Measurements from ENCODE around the gene ATP10A. TPM values are rescaled to one million over a fixed set of nuclear protein-coding genes. Genes with fewer than 3 reads are reported as not detected.

The ATP10A gene
- total RNA-seq, 1 experiment from 2014 or later = 3.9 TPM

DNA sequence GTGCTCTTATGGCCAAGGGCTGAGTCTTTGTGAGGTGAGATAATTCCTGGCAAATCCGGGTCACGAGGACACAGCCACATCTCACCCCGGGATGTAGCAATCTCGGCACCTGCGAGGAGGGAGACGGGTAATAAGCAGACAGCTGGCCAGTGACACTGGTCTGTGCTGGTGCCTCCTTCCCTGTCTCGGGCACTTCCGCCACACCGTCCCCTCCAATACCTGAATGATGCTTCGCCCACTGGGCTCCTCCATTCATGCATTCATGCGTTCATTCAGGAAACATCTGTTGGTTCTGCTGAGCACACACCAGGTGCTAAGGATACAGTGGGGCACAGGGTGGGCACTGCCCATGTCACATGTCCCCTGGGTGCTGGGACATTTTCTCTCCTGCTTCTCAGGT, 60.1 kb downstream of the ATP10A start:
- DNase-seq = peak; percentile 20
- no peak overlapping the region for H3K23ac ChIP-seq (ENCODE audit: insufficient read length, low read depth, low read length)
- no peak overlapping the region for H3K9ac ChIP-seq (ENCODE audit: extremely low read depth, insufficient read length, low read length)
- no peak overlapping the region for H4K91ac ChIP-seq (ENCODE audit: insufficient read length, low read depth, low read length)
- WGBS (ENCODE audit: extremely low coverage, insufficient read length, low lambda C conversion rate) = no CpG with 5 or more reads among the region's 11 CpGs
- no peak overlapping the region for H3K18ac ChIP-seq (ENCODE audit: insufficient read length, low read depth, low read length)
- Mint-ChIP-seq H3K27me3 (ENCODE audit: low read depth) (no peaks in the 10 kb centered on the region), H3K4me3 (no peak overlapping the region), H3K4me1 (peaks cover 14 to 36% of the 10 kb centered on the region in 2 experiments), H3K27ac (no peak overlapping the region), H3K36me3 (ENCODE audit: insufficient read depth in 1 of 3, low read depth in 3 of 3) (no peaks in the 10 kb centered on the region; a peak in 1 of 7 replicates), H3K9me3 (no peaks in the 10 kb centered on the region; a peak in 1 of 5 replicates)
- no peaks in the 10 kb centered on the region for H3K79me2 ChIP-seq (ENCODE audit: insufficient read depth, low read length)
- no peaks in the 10 kb centered on the region for H3K23me2 ChIP-seq (ENCODE audit: insufficient read length, low read depth, low read length, poor library complexity, severe bottlenecking)
- H4K20me1 ChIP-seq (ENCODE audit: control insufficient read depth, insufficient read depth, insufficient read length) = no peaks in the 10 kb centered on the region
- no peaks in the 10 kb centered on the region for H3K9me3 ChIP-seq (ENCODE audit: control insufficient read depth, low read depth, low read length)
- no peak overlapping the region for H2AFZ ChIP-seq (ENCODE audit: low read length)
- H4K8ac ChIP-seq (replicated peaks; ENCODE audit: insufficient read length, low read depth, low read length) = no peak overlapping the region
- H3K14ac ChIP-seq (ENCODE audit: insufficient read depth, low read length) = no peak overlapping the region
- no peak overlapping the region for H3K27ac ChIP-seq (ENCODE audit: insufficient read length, low read depth, low read length)
- H4K5ac ChIP-seq (ENCODE audit: insufficient read length, low read depth, low read length) = no peak overlapping the region
- H2BK20ac ChIP-seq (ENCODE audit: low read depth, low read length, poor library complexity, severe bottlenecking) = no peak overlapping the region
- H3K4ac ChIP-seq (ENCODE audit: low read depth, low read length) = no peak overlapping the region
- no peak overlapping the region for H2BK12ac ChIP-seq (ENCODE audit: insufficient read length, low read depth, low read length)
- no peak overlapping the region for H3T11ph ChIP-seq (ENCODE audit: low read length)
- H3K4me2 ChIP-seq (ENCODE audit: insufficient read depth, insufficient read length, low read length) = no peak overlapping the region
- TF ChIP-seq, protein P1, sequence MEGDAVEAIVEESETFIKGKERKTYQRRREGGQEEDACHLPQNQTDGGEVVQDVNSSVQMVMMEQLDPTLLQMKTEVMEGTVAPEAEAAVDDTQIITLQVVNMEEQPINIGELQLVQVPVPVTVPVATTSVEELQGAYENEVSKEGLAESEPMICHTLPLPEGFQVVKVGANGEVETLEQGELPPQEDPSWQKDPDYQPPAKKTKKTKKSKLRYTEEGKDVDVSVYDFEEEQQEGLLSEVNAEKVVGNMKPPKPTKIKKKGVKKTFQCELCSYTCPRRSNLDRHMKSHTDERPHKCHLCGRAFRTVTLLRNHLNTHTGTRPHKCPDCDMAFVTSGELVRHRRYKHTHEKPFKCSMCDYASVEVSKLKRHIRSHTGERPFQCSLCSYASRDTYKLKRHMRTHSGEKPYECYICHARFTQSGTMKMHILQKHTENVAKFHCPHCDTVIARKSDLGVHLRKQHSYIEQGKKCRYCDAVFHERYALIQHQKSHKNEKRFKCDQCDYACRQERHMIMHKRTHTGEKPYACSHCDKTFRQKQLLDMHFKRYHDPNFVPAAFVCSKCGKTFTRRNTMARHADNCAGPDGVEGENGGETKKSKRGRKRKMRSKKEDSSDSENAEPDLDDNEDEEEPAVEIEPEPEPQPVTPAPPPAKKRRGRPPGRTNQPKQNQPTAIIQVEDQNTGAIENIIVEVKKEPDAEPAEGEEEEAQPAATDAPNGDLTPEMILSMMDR (conservative IDR thresholded peaks at IDR 0.05) = no peak
- H2AK5ac ChIP-seq (ENCODE audit: insufficient read length, low read length) = no peak overlapping the region
- H3K4me1 ChIP-seq (ENCODE audit: insufficient read depth, low read length) = no peaks in the 10 kb centered on the region; the same call in 1 of the 2 replicates
- no peaks in the 10 kb centered on the region for H3K27me3 ChIP-seq (ENCODE audit: insufficient read depth, low read length)
- no peak overlapping the region for H2BK120ac ChIP-seq (ENCODE audit: low read depth, low read length, poor library complexity, severe bottlenecking)
- H3K56ac ChIP-seq (ENCODE audit: insufficient read length, low read depth, low read length) = no peak overlapping the region
- no peaks in the 10 kb centered on the region for H3K79me1 ChIP-seq (ENCODE audit: insufficient read depth, low read depth, low read length, poor library complexity, severe bottlenecking)
- no peak overlapping the region for H2BK15ac ChIP-seq (ENCODE audit: low read depth, low read length)
- no peak overlapping the region for H2BK5ac ChIP-seq (ENCODE audit: insufficient read length, low read length)
